HG02798 (cell line): ENCODE data around the gene HOXA9.

Experiments used
- ATAC-seq: cut with Tn5 transposase; IDR thresholded peaks from one replicate; pipeline ENCODE4 v1.9.1; 2021; ENCODE audit warnings: mild to moderate bottlenecking; ENCODE audit not compliant: unreplicated experiment, poor library complexity

HOXA9 gene

DNA sequence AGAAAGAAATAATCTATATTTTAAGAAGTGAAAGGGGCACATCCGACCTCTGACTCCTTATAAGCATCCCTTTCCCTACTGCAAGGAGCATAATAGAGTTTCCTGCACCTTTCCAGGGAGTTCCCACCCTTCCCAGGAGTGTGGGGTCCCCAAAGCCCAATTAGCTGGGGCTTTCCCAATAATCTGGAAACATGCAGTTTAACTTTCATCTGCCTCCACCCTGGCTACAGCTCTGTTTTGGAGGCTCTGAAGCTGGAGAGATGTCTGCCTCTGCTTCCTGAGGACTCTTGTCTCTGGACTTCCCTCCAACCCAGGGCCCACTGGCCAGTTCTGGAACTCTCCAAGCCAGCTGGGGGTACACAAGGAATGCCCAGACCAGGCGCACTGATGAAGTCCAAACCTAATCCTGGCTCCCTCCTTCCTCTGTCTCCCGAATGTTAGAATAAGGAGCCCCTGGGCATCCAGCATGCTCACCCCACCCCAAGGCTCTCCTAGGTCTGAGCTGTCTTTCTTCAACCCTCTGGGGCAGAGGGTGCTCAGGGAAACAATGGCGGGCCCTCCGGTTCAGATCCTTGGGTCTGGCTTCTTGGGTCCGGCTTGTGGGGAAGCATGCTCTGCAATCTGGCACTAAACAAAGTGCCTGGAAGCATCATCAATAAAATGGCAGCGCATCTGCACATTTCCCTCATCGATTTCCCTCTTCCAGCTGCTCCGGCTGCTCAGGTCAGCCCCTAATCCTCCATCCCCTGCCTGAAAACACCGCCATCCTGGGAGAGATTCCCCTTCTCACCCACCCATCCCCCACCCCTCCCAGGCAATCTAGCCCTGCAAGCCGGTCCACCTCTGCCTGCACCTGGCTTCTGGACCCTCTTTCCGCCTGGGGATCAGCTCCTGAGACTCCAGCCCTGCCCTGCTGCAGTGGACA, 48.1 kb downstream of the HOXA9 start:
- ATAC-seq = no peak

DNA sequence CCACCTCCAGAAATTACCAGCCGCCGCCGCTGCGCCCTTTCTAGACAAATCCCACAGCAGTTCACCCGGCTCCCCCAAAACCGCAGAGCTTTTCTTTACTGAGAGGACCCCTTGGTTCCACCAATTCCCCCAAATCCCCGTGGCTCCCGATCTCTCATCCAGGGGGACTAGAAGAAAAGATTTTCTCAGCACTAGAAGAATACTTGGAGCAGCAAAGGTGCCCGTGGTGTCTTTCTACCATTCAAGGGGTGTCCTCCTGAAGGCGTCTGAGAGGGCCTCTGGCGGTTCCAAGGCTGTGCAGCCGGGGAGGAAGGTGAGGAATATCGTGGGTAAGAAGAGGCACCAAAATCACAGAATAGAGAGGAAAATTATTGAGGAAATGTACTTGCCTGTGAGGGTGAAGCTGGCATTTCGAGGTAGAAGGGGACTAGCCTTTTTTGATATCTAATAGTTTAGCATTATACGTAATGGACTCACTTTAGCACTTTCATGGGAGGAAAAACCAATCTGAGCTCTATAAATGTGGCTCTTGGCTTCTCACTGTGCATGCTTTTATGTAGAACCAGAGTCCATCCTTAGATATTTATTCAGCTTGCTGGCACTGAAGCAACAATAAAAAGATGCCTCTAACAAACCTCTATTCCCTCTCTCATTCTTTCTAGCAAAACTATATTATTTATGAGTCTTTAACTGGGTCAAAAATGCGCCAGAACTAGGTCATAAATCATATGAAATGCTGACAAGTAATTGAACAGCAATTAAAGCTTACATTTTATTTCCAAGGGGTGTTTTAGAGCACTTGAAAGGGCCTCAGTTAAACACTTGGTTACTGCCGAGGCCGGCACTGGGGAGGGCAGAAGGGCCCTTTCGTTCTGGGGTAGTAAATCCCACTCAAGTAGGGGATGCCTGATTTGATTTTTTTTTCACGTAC, 49.0 kb downstream of the HOXA9 start:
- no peak for ATAC-seq

DNA sequence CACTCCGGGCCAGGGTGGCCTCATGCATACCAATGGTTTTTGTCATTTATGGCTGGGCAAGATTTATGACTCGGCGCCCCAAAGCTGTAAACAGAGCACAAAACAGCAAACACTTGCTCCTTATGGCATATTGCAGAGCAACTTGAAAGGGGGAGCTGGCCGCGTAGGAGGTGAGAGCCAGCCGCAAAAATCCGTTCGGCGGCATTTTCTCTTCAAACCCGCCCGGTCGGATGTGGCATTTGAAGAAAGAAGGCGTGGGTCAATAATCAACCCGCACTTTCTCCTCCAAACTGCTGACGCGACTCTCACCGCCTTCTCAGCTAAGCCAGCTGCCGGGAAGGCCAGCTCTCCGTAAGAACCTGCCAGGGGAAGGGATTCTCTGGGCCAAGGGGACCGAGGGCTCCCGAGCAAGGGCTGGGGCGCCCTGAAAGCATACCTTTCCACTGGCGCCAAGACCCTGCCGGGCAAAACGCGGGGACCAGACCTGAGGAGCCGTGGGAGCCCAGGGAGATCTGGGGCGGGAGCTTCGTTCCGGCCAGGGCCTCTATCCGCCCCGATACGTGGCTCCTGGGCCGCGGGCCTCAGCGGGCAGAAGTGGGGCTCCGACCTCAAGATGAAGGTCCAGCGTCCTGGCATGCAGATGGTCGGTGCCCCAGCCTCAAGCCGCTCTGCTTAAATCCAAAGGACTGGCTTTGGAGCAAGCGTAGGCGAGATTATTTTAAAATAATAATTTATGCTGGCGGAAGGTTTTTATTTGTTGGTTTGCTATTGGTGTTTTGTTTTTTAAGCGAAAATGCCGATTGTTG, 49.9 kb downstream of the HOXA9 start:
- no peak for ATAC-seq

DNA sequence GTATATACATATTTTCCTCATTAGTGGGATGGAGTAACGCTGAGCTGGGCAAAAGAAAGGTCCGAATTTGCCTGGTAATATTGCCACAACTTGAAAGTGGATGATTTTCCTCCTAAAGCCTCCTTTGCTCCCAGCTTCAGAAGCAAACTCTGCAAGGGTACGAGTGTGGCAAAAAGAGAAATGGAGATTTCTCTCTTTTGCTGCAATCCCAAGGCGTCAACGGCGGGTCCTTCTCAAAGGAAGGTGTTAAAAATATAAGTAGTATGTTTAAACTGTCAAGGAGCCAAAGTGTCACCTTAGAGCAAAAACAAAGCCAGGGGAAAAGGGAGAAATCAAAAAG, 50.5 kb downstream of the HOXA9 start:
- no peak for ATAC-seq

DNA sequence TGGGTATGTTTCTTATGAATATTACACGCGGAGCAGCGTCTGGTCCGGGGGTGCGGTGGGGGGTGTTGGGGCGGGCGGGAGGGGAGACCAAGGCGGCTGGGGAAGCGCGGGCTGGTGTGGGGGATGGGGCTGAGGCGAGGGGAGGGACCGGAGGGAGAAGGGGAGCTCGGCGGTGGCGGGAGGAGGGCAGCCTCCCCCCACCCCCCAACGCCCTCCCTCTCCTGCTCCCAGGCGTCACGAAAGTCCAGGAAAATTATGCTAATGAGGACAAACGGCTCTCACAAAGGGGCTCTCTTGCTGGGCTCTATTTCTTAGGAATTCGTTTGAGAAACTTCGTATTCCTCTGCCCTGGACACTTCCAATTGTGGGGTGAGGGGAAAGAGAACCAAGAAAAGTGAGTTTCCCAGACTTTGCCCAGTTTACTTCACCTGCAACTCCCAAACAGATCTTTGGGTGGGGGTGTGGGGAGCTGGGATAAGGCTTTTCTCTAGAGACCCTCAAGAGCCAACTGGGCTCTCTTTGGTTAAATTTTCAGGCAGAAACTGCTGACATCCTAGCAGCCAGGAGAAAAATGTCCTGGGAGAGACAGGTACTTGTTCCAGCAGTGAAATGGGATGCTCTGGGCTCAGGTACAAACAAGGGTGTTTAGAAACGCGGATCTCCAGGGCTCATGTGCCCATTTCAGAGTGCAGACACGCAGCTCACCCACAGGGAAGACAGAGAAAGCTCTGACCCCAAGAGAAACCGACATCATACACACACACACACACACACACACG, 51.2 kb downstream of the HOXA9 start:
- no peak for ATAC-seq

DNA sequence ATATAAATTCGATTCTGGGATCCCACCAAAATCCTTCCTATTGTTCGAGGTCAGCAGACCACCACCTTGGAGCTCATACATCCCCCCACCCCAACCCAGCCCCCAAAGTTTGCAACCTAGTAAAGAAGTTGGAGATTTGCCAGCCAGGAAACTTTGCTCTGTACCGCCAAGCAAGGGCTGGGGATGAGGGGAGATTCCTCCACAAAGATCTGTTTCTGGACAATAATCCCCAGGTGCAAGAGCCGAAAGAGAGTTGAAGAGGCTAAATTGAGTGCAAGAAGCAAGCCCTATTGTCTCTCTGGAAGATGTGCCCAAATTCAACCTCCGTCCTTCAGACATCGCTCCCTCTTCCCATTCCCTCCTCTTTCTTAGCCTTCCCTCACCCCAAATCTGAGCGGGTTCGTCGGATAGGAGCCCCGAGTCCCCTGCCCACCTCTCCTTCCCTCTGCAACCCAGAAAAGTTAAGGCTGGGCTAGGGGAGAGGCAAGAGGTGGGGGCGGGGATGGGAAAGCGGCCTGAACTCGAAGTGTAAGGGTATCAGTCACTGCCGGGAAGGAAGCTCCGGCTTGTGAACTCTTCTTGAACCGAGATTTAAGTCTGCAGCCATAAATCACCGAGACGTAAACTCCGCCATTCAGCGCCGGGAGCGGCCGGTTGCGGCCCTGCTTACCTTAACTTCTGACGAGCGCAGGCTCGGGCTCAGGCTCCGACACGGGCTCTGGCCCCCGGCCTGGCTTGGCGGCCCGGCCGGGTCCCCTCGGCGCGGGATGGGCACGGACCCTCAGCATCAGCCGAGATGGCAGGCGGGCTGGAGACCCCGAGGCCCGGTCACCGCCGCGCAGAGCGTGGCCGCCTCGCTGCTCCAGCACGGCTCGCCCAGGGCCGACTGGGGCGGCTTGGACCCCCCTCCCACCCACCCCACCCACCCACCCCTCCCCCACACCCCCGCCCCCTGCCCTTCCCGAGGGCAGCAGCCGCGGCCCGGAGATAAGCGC, 52.1 kb downstream of the HOXA9 start:
- no peak for ATAC-seq
